Measurements from ENCODE around the gene CFAP57.

GRCh38 chr1:43235040-43235439 is 62.9 kb downstream of the CFAP57 start:
- TF ChIP-seq, protein P1, sequence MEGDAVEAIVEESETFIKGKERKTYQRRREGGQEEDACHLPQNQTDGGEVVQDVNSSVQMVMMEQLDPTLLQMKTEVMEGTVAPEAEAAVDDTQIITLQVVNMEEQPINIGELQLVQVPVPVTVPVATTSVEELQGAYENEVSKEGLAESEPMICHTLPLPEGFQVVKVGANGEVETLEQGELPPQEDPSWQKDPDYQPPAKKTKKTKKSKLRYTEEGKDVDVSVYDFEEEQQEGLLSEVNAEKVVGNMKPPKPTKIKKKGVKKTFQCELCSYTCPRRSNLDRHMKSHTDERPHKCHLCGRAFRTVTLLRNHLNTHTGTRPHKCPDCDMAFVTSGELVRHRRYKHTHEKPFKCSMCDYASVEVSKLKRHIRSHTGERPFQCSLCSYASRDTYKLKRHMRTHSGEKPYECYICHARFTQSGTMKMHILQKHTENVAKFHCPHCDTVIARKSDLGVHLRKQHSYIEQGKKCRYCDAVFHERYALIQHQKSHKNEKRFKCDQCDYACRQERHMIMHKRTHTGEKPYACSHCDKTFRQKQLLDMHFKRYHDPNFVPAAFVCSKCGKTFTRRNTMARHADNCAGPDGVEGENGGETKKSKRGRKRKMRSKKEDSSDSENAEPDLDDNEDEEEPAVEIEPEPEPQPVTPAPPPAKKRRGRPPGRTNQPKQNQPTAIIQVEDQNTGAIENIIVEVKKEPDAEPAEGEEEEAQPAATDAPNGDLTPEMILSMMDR (conservative IDR thresholded peaks at IDR 0.05; ENCODE audit: low read length), result no peak
- no peak for TF ChIP-seq EZH2phosphoT487 (IDR thresholded peaks at IDR 0.05; ENCODE audit: borderline replicate concordance)
